GM18507 (cell line): ENCODE results near the gene BMP8B.
"Not testable (repeated sequence)": the region's sequence is repeated elsewhere in the genome, so short reads cannot be mapped to it uniquely, and the experiment has no call there.

Experiments
- DNase-seq: peaks from one replicate; pipeline ENCODE4 v3.0.0; 2011; ENCODE audit warnings: low read depth; ENCODE audit not compliant: insufficient read length; ENCODE audit errors: extremely low spot score
- FAIRE-seq: peaks from 2 replicates; lab custom pipeline; 2011; peaks lifted over from hg19 to GRCh38; lab: Jason Lieb, UNC

The BMP8B gene

GRCh38 chr1:39817091-39817932 is 28.6 kb upstream of the BMP8B start:
- FAIRE-seq = peak; percentile 97
- DNase-seq = peak; percentile 62

GRCh38 chr1:39816415-39817090 is 27.9 kb upstream of the BMP8B start:
- DNase-seq = peak; percentile 38
- FAIRE-seq = no peak

GRCh38 chr1:39812913-39813312 is 24.2 kb upstream of the BMP8B start:
- DNase-seq (no peak), FAIRE-seq (no peak)

- DNase-seq (no peak), FAIRE-seq (no peak)
These were observed 20.3 kb upstream of the BMP8B start for GRCh38 chr1:39808784-39809517.

- FAIRE-seq = no peak
- DNase-seq = no peak
These were observed 16.7 kb upstream of the BMP8B start for GRCh38 chr1:39805385-39805784.

- DNase-seq (no peak), FAIRE-seq (no peak)
These were observed 14.0 kb upstream of the BMP8B start for GRCh38 chr1:39802496-39803260.

- DNase-seq (no peak), FAIRE-seq (no peak)
These were observed 11.8 kb upstream of the BMP8B start for GRCh38 chr1:39800471-39800835.

GRCh38 chr1:39799770-39800470 is 11.3 kb upstream of the BMP8B start:
- DNase-seq (peak; percentile 62), FAIRE-seq (no peak)

GRCh38 chr1:39798859-39799769 is 10.4 kb upstream of the BMP8B start:
- DNase-seq (peak; percentile 75), FAIRE-seq (peak; percentile 99)

- DNase-seq = no peak
- no peak for FAIRE-seq
These were observed 7.0 kb upstream of the BMP8B start for GRCh38 chr1:39795651-39796050.

GRCh38 chr1:39791838-39792237 is 3.2 kb upstream of the BMP8B start:
- DNase-seq (no peak), FAIRE-seq (no peak)

- no peak for DNase-seq
- FAIRE-seq = no peak
These were observed 976 bp upstream of the BMP8B start for GRCh38 chr1:39789571-39790110.

GRCh38 chr1:39788426-39788757 is 273 bp downstream of the BMP8B start:
- DNase-seq (no peak), FAIRE-seq (no peak)

- not testable (repeated sequence) for DNase-seq, FAIRE-seq
These were observed 701 bp downstream of the BMP8B start for GRCh38 chr1:39787964-39788363.

- FAIRE-seq (no peak), DNase-seq (no peak)
These were observed 1.2 kb downstream of the BMP8B start for GRCh38 chr1:39787468-39787867.

- not testable (repeated sequence) for FAIRE-seq, DNase-seq
These were observed 1.6 kb downstream of the BMP8B start for GRCh38 chr1:39787108-39787375.

- DNase-seq = not testable (repeated sequence)
- peak; percentile 59 for FAIRE-seq
These were observed 2.2 kb downstream of the BMP8B start for GRCh38 chr1:39786303-39787107.
